GM12878 (cell line): ENCODE data around the gene GABRQ. TPM values are rescaled to one million over a fixed set of nuclear protein-coding genes. Genes with fewer than 3 reads are reported as not detected.
"Not testable (repeated sequence)": the region's sequence is repeated elsewhere in the genome, so short reads cannot be mapped to it uniquely, and the experiment has no call there.

Experiments used
- ATAC-seq: fragments of 200-7000 bp; cut with Tn5 transposase; 3 replicates; pipeline ENCODE4 v1.9.1; 2020; ENCODE audit warnings: mild to moderate bottlenecking, moderate library complexity
- BruUV-seq: library from RNA; stranded (reverse); fragments of 400-500 nt; replicated peaks from 2 replicates; lab custom pipeline; 2021; lab: Mats Ljungman, UMichigan
- CTCF ChIA-PET: fragments of 300-600 bp; sonication (Branson Sonifier 250); formaldehyde crosslinking; extraction: SDS; loops from one replicate; lab custom pipeline; 2021; ENCODE audit warnings: inconsistent platforms; lab: Yijun Ruan, JAX
- POLR2A ChIA-PET: fragments of 350-600 bp; formaldehyde crosslinking; extraction: SDS; loops from one replicate; lab custom pipeline; 2021; ENCODE audit warnings: inconsistent platforms; lab: Charles Lee
- RAD21 ChIA-PET: fragments of 300-600 bp; sonication (Branson Sonifier 250); formaldehyde crosslinking; loops from one replicate; lab custom pipeline; 2023; ENCODE audit warnings: antibody characterized with exemption; ENCODE audit not compliant: unreplicated experiment; lab: Charles Lee
- SMC1A ChIA-PET: fragments of 300-600 bp; sonication (Branson Sonifier 250); formaldehyde crosslinking; loops from one replicate; lab custom pipeline; 2023; ENCODE audit not compliant: unreplicated experiment, uncharacterized antibody; lab: Charles Lee
- DNase-seq: peaks from one replicate; pipeline ENCODE4 v3.0.0-alpha.2; 2011; ENCODE audit warnings: low read depth, low spot score
- FAIRE-seq: peaks from 3 replicates; lab custom pipeline; 2011; peaks lifted over from hg19 to GRCh38; lab: Jason Lieb, UNC
- H2AFZ ChIP-seq: 2 replicates; pipeline ENCODE4 v1.6.0; 2011; ENCODE audit warnings: low read depth, low read length, control low read depth; ENCODE audit not compliant: control insufficient read depth
- H3K27ac ChIP-seq: 2 replicates; pipeline ENCODE4 v1.5.1; 2011; ENCODE audit warnings: control low read depth; ENCODE audit not compliant: control insufficient read depth, insufficient read depth
- H3K27me3 ChIP-seq, 2 experiments: replicated peaks in 1 of 2; 2 replicates each; pipeline versions ENCODE4 v1.6.0 to v1.6.1; 2011; ENCODE audit warnings: low read length in 1 of 2; ENCODE audit not compliant: control insufficient read depth in 2 of 2, insufficient read depth in 2 of 2
- H3K36me3 ChIP-seq, 2 experiments: 2 replicates each; pipeline ENCODE4 v1.5.1; 2011; ENCODE audit warnings: low read length in 1 of 2; ENCODE audit not compliant: control insufficient read depth in 2 of 2, insufficient read depth in 2 of 2
- H3K4me1 ChIP-seq: 2 replicates; pipeline ENCODE4 v1.6.1; 2011; ENCODE audit warnings: mild to moderate bottlenecking, low read length, moderate library complexity, mixed read lengths; ENCODE audit not compliant: control insufficient read depth, insufficient read depth
- H3K4me2 ChIP-seq: 2 replicates; pipeline ENCODE4 v1.6.0; 2011; ENCODE audit warnings: control low read depth; ENCODE audit not compliant: control insufficient read depth, insufficient read depth
- H3K4me3 ChIP-seq: fragments of 200-600 bp; sonication (generic); 2 replicates; pipeline ENCODE4 v1.5.1; 2016
- H3K79me2 ChIP-seq: 2 replicates; pipeline ENCODE4 v1.6.0; 2011; ENCODE audit warnings: low read length; ENCODE audit not compliant: control insufficient read depth, insufficient read depth
- H3K9ac ChIP-seq: 2 replicates; pipeline ENCODE4 v1.8.0; 2011; ENCODE audit warnings: low read length, control low read depth, mixed read lengths; ENCODE audit not compliant: control insufficient read depth, insufficient read depth
- H3K9me3 ChIP-seq: replicated peaks from 3 replicates; pipeline ENCODE4 v1.5.1; 2011; ENCODE audit warnings: mild to moderate bottlenecking, low read length; ENCODE audit not compliant: control insufficient read depth, insufficient read depth
- H4K20me1 ChIP-seq: 2 replicates; pipeline ENCODE4 v1.6.0; 2011; ENCODE audit not compliant: control insufficient read depth, insufficient read depth
- WGBS: methylation state at CpG from one replicate; pipeline ENCODE4 v1.1.6; 2016; ENCODE audit warnings: low lambda C conversion rate; ENCODE audit not compliant: insufficient replicate concordance, insufficient coverage; ENCODE audit errors: missing lambda C conversion rate; 5-methylcytosine and 5-hydroxymethylcytosine counted together
- in situ Hi-C: fragments of 300-500 bp; cut with MboI; formaldehyde crosslinking; loops from 9 replicates; pipeline ENCODE4 v1.14.3; 2018; ENCODE audit warnings: mixed read lengths
- intact Hi-C: fragments of 100-400 bp; cut with micrococcal nuclease; formaldehyde crosslinking; loops from one replicate; pipeline ENCODE4 v1.14.2; 2022; ENCODE audit not compliant: unreplicated experiment
- polyA plus RNA-seq, 11 experiments: library from polyadenylated mRNA; depleted of rRNA in 4 of 11; unstranded in 6 of 11; stranded (reverse) in 5 of 11; fragments of >200 nt; fragmentation: Nextera tagmentation in 4 of 11; fragmentation: Illumina TruSeq in 1 of 11; extraction: Ambion mirVana in 4 of 11; extraction: Trizol in 1 of 11; gene quantifications; 1 replicate in 1 of 11; 2 replicates in 10 of 11; pipeline versions ENCODE4 v1.2.1 to v1.2.3, GENCODE V29; 2011 to 2016; ENCODE audit warnings: inconsistent platforms in 2 of 11, missing spikeins in 2 of 11, low read depth in 1 of 11
- total RNA-seq, 4 experiments: library from RNA; depleted of rRNA in 3 of 4; stranded (reverse); fragments of >200 nt in 3 of 4; fragmentation: Illumina TruSeq in 1 of 4; extraction: Trizol in 1 of 4; gene quantifications; 2 replicates each; pipeline versions ENCODE4 v1.2.1 to v1.2.3, GENCODE V29; 2013 to 2021

The GABRQ gene
- total and polyA plus RNA-seq, 10 of the 15 experiments (the other 5 are each of a cell fraction or from before 2014, with no cell fraction given) = 0.04 TPM; not detected in 9

- H3K27me3 ChIP-seq, H3K79me2 ChIP-seq, SMC1A ChIA-PET, H3K4me2 ChIP-seq, H3K36me3 ChIP-seq, H3K27ac ChIP-seq, RAD21 ChIA-PET, FAIRE-seq, CTCF ChIA-PET, H3K9ac ChIP-seq, H3K4me3 ChIP-seq, H3K4me1 ChIP-seq, H4K20me1 ChIP-seq, in situ Hi-C loops, ATAC-seq, H3K9me3 ChIP-seq, intact Hi-C loops, H2AFZ ChIP-seq, BruUV-seq, POLR2A ChIA-PET, DNase-seq: not testable (repeated sequence)
- WGBS = 13% methylated on average over 3 of the region's 34 CpGs
Observed at GRCh38 chrX:152697952-152698931, 60.5 kb downstream of the GABRQ start, which contains the start of gene MAGEA3. Gene MAGEA3, plus strand, starts transcription at chrX:152698794. Its CDS starts 2,039 bp downstream, at chrX:152700833.

- H3K9me3 ChIP-seq, H3K4me3 ChIP-seq, SMC1A ChIA-PET, BruUV-seq, CTCF ChIA-PET, DNase-seq, H3K27ac ChIP-seq, H3K4me2 ChIP-seq, H2AFZ ChIP-seq, POLR2A ChIA-PET, intact Hi-C loops, in situ Hi-C loops, ATAC-seq, H3K79me2 ChIP-seq, H3K4me1 ChIP-seq, RAD21 ChIA-PET, FAIRE-seq, H3K27me3 ChIP-seq, H3K36me3 ChIP-seq, H3K9ac ChIP-seq, H4K20me1 ChIP-seq: not testable (repeated sequence)
- 46% methylated on average over 4 of the region's 5 CpGs for WGBS
Observed at GRCh38 chrX:152700390-152700789, 62.7 kb downstream of the GABRQ start.

- H3K4me1 ChIP-seq, FAIRE-seq, H3K79me2 ChIP-seq, RAD21 ChIA-PET, H3K4me2 ChIP-seq, H3K27me3 ChIP-seq, H3K27ac ChIP-seq, CTCF ChIA-PET, intact Hi-C loops, H4K20me1 ChIP-seq, H3K9ac ChIP-seq, SMC1A ChIA-PET, in situ Hi-C loops, POLR2A ChIA-PET, H2AFZ ChIP-seq, H3K36me3 ChIP-seq, DNase-seq, H3K4me3 ChIP-seq, ATAC-seq, BruUV-seq, H3K9me3 ChIP-seq: not testable (repeated sequence)
- WGBS = 33% methylated on average over 3 of the region's 7 CpGs
Observed at GRCh38 chrX:152706500-152706899, 68.8 kb downstream of the GABRQ start.
